ENCODE results near the gene KISS1R.

- TF ChIP-seq EZH2 (IDR thresholded peaks at IDR 0.05; ENCODE audit: borderline replicate concordance) (no peak), CTCF (IDR thresholded peaks at IDR 0.05; ENCODE audit: poor library complexity) (no peak)
These were observed 15.8 kb downstream of the KISS1R start for GRCh38 chr19:932648-933552.

Data from hepatocyte (in vitro differentiated cells).